Colonic mucosa (tissue), 4 donors: ENCODE data around the gene GABRD. TPM values are rescaled to one million over a fixed set of nuclear protein-coding genes. Genes with fewer than 3 reads are reported as not detected.

Experiments
- DNase-seq: peaks from one replicate; pipeline ENCODE4 v3.0.0-alpha.2; 2020
- H3K27ac ChIP-seq: fragments of 200-600 bp; one replicate; pipeline ENCODE4 v1.8.0; 2021
- H3K27me3 ChIP-seq: fragments of 200-600 bp; one replicate; pipeline ENCODE4 v1.8.0; 2021
- H3K36me3 ChIP-seq: fragments of 200-600 bp; one replicate; pipeline ENCODE4 v1.8.0; 2021
- H3K4me1 ChIP-seq: fragments of 200-600 bp; one replicate; pipeline ENCODE4 v1.8.0; 2021; ENCODE audit warnings: mild to moderate bottlenecking
- H3K4me3 ChIP-seq: fragments of 200-600 bp; one replicate; pipeline ENCODE4 v1.8.0; 2021
- H3K9ac ChIP-seq, 2 donors: one replicate each; pipeline ENCODE4 v1.7.0; 2013; ENCODE audit warnings: control low read depth in 2 of 2, low read depth in 2 of 2, low read length in 2 of 2
- H3K9me3 ChIP-seq: fragments of 200-600 bp; one replicate; pipeline ENCODE4 v1.8.0; 2021
- CTCF ChIP-seq: fragments of 200-600 bp; IDR thresholded peaks from one replicate; pipeline ENCODE4 v1.8.0; 2022; ENCODE audit warnings: antibody characterized with exemption, mild to moderate bottlenecking
- intact Hi-C: fragments of 100-400 bp; cut with DNase I; formaldehyde crosslinking; loops from one replicate; pipeline ENCODE4 v1.14.1; 2022
- total RNA-seq, 2 donors: library from RNA; stranded (reverse); fragmentation: NEBNext Ultra II Directional in 1 of 2; extraction: Animal tissue kit (Norgen Biotek cat#: 25700) in 1 of 2; gene quantifications; one replicate each; pipeline ENCODE4 v1.2.1, GENCODE V29; 2021
- donor health status: healthy.
- donor health status: DM: no; HTN: no; CAD: no.
- donor health status: DM: no; HTN: no; CAD: no.

The GABRD gene
- total RNA-seq: under 1 TPM; 0.15 to 0.21 TPM

GRCh38 chr1:2019172-2019543 is at the start of gene GABRD:
TSS of gene GABRD (plus strand) at chr1:2019345. CDS start at chr1:2019424, 79 bp downstream.
- Histone ChIP-seq H3K9ac (no peak within 1 kb of the TSS), H3K4me3 (no peak within 1 kb of the TSS), H3K36me3 (no peaks in the 10 kb centered on the region), H3K4me1 (no peaks in the 10 kb centered on the region), H3K27me3 (peaks cover 38% of the 10 kb centered on the region), H3K27ac (no peak within 1 kb of the TSS), H3K9me3 (no peaks in the 10 kb centered on the region)
- DNase-seq: no peak
- no peak for TF ChIP-seq CTCF
- intact Hi-C loops: no loop called here

- Histone ChIP-seq H3K27ac (no peak overlapping the region), H3K36me3 (no peaks in the 10 kb centered on the region), H3K4me3 (no peak overlapping the region), H3K4me1 (no peaks in the 10 kb centered on the region), H3K9me3 (no peaks in the 10 kb centered on the region), H3K9ac (no peak overlapping the region), H3K27me3 (peaks cover 3% of the 10 kb centered on the region)
- no peak for DNase-seq
- no peak for TF ChIP-seq CTCF
- intact Hi-C loops: loop anchor here (10.0 kb wide), 1 partner anchor 205 kb away; no protein-coding TSS in a partner anchor
These were observed 49.6 kb upstream of the GABRD start for GRCh38 chr1:1969505-1969900.

GRCh38 chr1:1969953-1970716 is 49.0 kb upstream of the GABRD start:
- intact Hi-C loops: loop anchor here (10.0 kb wide), 1 partner anchor 205 kb away; no protein-coding TSS in a partner anchor
- Histone ChIP-seq H3K27me3 (peaks cover 3% of the 10 kb centered on the region), H3K36me3 (no peaks in the 10 kb centered on the region)

GRCh38 chr1:1971017-1971416 is 48.1 kb upstream of the GABRD start:
- Histone ChIP-seq H3K27me3 (no peaks in the 10 kb centered on the region), H3K27ac (no peak overlapping the region)

More at GRCh38 chr1:1969953-1970716, 49.0 kb upstream of the GABRD start:
- no peaks in the 10 kb centered on the region for H3K4me1 ChIP-seq
- DNase-seq: no peak
- no peaks in the 10 kb centered on the region for H3K9me3 ChIP-seq
- no peak overlapping the region for H3K9ac ChIP-seq
- H3K27ac ChIP-seq: no peak overlapping the region
- no peak overlapping the region for H3K4me3 ChIP-seq
- TF ChIP-seq CTCF: no peak

DNA sequence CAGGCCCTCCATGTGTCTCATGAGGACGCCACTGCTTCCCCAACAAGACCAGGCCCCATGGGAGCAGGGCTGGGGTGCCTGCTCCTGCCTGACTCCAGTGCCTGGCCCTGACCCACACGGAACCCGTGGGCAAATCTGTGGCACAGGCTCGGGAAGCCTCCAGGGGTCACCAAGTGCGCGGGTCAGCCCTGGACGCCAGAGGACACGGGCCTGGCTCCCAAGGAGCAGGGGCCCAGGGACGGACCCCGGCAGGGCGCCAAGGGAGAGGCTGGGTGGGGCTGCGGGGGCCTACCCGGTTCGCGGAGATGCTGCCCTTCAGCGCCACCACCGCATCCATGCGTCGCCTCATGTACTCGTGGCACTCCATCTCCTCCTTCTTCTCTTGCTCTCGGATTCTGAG is 47.5 kb upstream of the GABRD start:
- Histone ChIP-seq H3K4me1 (no peaks in the 10 kb centered on the region), H3K36me3 (no peaks in the 10 kb centered on the region), H3K4me3 (no peak overlapping the region), H3K27ac (no peak overlapping the region), H3K9me3 (no peaks in the 10 kb centered on the region), H3K27me3 (no peaks in the 10 kb centered on the region), H3K9ac (no peak overlapping the region)
- DNase-seq: no peak
- intact Hi-C loops: no loop called here
- no peak for TF ChIP-seq CTCF

More at GRCh38 chr1:1971017-1971416, 48.1 kb upstream of the GABRD start:
- intact Hi-C loops: no loop called here
- Histone ChIP-seq H3K4me3 (no peak overlapping the region), H3K9me3 (no peaks in the 10 kb centered on the region), H3K36me3 (no peaks in the 10 kb centered on the region), H3K4me1 (no peaks in the 10 kb centered on the region), H3K9ac (no peak overlapping the region)
- no peak for DNase-seq
- TF ChIP-seq CTCF: no peak
